ENCODE data around the gene ELP2.

- no peak for TF ChIP-seq EZH2phosphoT487 (IDR thresholded peaks at IDR 0.05)
- TF ChIP-seq CTCF (IDR thresholded peaks at IDR 0.05) = no peak
Measured at GRCh38 chr18:36215577-36215976, 85.9 kb downstream of the ELP2 start.

Data from neural progenitor cell (in vitro differentiated cells).